Activated CD8-positive, alpha-beta memory T cell treated with anti-CD3 and anti-CD28 coated beads for 48 hours (primary cell): ENCODE data around the gene ADCY9.

Experiments
- DNase-seq, 3 experiments: peaks; one replicate each; pipeline ENCODE4 v3.0.0-alpha.2; 2020; ENCODE audit warnings: low read depth in 2 of 3, low spot score in 2 of 3

ADCY9 gene

DNA sequence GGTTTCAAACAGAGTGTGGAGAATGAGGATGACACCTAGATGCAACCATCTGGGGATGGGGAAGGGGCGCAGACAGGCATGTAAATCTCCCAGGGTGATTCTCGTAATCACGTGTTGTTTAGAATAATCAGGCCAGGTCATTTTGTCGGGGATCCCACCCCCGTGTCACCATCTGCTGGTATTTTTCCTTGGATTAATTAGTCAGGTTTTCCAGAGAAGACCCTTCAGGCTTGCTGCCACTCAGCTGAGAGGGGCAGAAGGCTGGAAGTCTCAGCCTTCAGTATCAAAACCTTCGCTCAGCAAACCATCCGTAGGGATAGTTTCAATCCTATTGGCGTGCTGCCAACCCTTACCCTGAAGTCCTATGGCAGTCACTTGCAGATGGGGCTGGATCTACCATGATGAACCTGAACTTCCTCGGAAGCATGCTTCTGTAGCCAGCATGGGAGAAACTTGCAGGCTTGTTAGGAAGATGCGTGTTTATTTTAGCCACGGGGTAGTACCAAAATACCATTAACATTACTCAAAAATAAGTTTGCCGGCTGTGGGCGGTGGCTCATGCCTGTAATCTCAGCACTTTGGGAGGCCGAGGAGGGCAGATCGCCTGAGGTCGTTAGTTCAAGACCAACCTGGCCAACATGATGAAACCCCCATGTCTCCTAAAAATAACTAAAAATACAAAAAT lies 7.5 kb upstream of the ADCY9 start:
- no peak for DNase-seq

DNA sequence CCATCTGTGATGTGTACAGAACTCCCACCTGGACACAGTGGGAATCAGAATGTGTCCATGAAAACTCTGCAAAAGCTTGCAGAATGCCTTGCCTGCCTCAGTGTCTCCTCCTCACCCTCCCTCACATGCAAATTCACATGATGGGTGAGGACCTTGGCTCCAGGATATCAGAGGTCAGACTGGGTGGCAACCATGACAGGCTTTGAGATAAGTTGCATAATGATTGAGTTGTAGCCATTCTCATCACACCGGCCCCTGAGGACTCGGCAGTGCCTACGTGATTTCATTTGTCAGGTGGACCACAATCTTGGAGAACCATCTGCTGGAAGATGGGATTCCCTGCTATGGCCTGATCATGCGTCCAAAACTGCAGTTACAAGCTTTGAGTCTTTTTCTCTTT lies 3.9 kb upstream of the ADCY9 start:
- DNase-seq, result no peak

DNA sequence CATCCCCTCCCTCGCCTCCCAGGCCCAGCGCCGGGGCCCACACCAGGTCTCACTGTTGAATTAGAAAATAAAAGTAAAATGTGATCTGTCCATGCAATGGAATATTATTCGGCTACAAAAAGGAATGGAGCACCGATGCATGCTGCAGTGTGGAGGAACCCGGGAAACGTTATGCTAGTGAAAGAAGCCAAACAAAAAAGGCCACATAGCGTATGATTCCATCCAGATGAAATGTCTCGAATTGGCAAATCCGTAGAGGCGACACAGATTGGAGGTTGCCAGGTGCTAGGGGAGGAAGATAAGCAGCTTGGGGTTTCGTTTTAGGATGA lies 972 bp upstream of the ADCY9 start:
- DNase-seq, result no peak

DNA sequence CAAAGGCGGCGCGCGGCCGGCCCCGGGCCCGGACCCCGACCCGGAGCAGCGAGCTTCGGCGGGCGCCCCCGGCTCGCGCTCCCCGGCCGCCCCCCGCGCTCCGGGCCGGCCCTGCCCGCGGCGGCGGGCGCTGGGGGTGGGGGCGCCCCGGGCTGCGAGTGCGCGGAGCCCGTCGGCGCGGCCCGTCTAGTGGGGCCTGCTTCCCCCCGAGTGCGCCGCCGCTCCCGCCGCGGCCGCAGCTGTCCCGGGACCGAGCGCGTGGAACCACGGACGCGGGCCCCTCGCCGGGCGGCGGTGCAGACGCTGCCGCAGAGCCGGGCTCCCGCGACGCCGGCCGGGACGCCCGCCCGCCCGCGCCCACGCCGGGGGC lies 308 bp downstream of the ADCY9 start:
- no peak for DNase-seq

DNA sequence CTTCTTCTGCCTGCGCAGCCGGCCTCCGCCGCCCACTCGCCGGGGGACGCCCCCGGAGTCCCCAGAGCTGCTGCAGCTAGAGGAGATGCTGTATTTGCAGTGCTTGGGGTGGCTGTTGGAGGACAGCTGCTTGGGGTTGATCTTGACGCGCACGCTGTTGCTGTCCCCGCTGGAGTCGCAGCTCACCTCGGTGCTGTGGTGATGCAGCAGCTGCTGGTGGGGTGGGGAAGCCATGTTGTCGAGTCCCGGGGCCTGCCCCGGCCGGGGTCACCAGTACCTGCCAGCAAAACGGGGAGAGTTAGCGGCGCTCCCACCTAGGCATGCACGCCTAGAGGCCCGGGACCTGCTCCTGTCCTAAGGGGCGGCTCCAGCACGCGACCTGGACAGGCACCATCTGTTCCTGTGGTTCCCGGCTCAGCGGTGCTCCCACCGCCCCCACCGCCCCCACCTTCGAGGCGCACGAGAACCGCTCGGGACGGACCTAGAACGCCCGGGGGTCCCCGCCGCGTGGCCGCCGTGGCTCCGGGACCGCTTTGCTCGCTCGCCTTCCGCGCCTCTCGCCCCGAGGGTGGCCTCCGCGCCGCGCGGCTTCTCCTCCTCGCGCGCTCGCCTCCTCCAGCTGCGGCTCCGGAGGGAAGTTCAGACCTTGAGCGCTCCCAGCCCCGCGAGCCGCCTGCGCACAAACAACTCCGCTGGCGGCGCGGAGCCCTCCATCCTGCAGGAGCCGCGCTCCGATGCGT lies 863 bp downstream of the ADCY9 start:
- DNase-seq, result peak; percentile 4 to 16 (median 15)

DNA sequence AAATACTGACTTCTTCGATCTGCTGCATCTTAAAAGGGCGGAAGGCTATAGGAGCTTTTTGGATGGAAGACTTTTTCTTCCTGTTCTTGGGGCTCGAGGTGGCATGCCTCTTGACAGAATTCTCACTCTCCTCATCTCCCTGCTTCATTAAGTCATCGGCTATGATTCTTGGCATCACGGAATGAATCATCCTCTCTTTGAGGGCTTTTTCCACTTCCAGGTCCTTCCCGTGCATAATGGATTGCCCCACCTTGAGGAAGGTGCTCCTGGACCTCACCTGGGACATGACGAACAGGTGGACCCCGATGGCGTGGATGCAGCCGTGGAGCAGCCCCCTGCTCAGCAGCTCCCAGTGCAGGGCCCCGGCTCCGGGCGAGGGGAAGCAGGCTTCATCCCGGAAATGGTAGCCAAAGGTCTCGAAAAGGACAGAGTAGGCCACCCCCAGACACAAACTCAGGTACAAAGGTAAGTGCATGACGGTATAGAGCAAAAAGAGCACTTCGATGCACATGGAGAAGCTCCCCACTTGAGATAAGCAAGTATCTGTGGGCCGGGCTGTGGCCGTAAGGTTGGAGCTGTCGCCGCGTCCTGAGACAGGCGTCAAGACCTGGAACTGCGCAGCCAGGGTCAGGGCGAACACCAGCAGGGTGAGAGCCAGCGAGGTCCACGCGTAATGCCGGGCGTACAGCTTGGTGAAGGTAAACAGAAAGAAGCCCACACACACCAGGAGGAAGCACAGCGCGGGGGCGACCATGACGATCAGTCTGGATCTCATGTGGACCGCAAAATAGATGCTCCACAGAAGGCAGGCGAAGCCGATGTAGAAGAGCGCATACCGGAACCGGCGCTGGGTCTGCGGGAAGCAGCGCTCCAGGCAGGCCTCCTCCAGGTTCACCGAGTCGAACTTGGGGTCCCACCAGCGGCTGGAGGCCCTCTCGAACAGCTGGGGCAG lies 1.7 kb downstream of the ADCY9 start:
- no peak for DNase-seq

DNA sequence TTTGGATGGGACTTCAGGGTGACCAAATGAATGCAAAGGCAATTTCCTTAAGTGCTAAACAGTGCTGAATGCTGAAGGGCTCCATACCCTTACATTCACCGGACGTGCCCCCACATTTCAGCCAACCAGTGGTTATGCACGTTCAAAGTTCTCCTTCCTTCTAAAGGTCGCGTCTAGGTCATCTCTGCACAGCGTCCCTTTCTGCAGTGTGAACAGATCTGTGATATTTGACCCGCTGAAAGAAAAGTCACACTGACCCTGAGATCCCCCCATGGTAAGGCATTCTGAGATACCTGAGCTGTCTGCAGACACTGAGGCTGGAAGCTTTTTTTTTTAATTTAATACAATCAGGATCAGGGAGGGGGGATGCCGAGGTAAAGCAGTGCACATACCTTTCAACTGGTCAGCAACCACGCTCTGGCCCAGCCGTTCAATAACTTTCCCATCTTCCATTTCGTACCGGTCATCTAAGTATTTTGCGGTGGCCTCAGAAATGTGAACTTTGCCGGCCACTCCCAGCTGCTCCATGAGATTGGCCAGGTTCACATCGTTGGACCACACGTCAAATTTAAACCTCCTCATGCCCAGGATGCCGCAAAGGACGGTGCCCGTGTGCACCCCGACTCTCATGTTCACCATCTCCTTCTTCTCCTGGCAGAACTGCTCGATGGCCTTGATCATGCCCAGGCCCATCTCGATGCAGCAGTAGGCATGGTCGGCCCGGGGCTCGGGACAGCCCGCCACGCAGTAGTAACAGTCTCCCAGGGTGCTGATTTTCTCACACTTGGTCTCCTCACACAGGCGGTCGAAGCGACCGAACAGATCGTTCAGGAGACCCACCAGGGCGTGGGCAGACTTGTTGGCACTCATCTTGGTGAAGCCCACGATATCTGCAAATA lies 2.6 kb downstream of the ADCY9 start:
- DNase-seq, result no peak

DNA sequence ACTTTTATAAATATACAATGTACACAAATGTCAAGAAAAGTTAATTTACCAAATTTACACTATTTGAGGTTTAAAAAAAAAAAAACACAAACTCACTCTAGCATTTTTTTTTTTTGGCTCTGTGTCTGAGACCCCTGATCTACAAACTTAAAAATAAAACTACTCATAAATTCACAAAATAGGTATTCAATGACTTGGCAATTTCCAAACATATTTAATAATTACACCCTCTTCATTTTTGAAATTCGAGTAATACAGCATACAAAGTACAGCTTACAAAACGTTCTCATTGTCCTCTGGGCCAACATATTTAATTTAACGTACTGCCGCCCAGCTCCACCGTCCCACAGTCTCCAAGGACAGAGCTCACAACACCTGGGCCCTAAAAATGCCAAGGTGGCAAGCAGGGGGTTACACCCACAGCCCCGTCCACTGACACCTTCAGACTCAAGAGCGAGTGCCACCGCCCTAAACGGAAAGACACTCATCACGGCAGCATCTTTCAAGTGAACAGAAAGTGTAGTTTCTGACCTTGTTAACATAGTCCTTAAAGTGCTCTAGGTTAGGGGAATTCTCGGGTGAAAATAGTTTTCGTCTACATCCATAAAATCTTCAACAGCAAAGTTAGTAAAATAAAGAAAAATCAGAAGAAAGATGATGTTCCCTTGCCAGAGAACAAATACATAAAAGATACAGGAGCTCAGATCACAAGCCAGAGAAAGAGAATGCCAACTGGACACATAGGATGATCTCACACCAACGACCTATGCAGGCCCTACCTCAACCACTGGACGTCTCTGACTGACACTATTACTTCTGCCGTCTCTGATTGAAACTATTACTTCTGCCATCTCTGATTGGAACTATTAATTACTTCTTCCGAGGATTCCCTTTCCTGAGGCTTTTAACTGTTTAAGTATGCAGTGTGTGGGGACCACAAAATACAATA lies 4.2 kb downstream of the ADCY9 start:
- no peak for DNase-seq

DNA sequence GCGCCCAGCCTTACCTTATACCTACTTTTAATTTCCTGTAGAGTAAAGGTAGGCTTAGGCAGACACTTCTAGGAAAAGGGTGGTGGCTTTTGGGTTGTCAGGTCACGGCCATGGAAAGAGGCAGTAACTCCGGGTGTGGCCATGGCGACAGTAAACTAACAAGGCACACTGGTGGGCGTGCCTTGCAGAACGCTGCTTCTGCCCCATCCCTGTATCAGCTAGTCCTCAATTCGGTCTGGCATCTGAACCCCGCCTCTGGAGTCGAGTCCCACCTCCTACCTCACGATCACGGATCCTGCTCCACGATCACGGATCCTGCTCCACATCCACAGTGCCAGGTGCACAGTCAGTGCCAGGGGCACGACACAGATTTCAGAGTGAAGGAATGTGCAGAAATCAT lies 5.6 kb downstream of the ADCY9 start:
- no peak for DNase-seq

DNA sequence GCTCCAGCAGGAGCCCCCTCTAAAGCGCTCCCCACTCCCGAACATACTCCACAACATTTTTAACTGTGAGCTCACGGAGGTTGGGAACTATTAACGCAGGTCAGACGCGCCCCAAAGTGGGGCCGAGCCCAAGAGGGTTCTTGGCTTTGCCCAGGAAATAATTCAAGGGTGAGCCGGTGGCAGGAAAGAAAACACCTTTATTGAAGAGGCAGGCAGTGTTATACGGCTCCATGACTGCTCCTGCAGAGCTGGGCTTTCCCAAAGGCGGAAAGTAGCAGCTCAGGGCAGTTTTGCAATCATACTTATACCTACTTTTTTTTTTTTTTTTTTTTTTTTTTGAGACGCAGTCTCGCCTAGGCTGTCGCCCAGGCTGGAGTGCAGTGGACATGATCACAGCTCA lies 6.2 kb downstream of the ADCY9 start:
- DNase-seq, result no peak

DNA sequence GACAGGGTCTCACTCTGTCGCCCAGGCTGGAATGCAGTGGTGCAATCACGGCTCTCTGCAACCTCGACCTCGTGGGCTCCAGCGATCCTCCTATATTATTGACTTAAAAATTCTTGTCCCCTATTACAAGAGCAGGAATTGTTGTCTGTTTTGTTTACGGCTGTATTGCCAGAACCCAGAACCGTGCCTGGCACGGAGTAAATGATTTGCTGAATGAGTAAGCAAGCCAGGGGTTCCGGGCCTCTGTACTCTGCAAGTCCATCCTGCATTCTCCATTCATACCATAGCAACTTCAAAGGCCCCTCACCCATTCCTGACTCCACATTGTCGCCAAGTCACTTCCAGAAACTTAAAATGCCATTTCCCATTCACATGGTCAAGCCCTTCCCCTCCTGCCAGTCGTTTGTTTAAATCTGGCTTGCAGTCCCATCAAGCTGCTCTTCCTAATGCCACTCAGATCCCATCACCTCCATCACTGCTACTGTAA lies 6.9 kb downstream of the ADCY9 start:
- no peak for DNase-seq

DNA sequence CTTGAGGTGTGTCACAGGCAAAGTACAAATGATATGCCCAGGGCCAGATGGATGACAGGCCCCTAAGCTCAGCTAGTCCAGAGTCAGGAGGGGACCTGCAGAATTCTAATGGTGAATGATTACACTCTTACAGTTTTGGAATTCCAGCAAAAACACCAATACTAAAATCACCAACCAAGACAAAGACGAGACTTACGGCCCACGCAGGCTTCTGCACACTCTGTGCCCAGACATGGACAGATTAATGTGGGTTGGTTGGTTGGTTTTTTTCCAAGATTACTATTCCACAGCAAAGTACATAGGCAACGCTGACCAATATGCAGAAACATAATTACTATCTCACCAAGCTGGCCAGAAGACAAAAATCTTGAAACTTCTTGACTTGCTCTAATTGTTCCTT lies 9.7 kb downstream of the ADCY9 start:
- no peak for DNase-seq

DNA sequence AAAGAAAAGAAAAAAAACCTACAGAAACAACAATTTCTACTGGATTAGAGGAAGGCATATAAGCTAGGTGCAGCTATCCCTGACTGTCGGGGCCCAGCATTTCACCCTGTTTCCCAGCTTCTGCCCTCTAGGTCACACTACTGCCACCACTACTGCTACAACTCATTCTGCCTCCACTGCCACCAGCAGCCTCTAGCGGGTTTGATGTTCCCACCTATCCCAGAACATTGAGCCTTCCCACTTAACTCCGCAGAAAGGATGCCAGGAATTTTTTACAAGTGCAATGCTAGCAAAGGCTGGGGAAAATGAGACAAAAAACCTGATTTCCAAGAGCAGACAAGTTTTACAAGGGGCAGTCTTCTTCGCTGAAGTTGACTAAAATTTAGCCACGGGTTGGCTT lies 10.4 kb downstream of the ADCY9 start:
- DNase-seq, result no peak

DNA sequence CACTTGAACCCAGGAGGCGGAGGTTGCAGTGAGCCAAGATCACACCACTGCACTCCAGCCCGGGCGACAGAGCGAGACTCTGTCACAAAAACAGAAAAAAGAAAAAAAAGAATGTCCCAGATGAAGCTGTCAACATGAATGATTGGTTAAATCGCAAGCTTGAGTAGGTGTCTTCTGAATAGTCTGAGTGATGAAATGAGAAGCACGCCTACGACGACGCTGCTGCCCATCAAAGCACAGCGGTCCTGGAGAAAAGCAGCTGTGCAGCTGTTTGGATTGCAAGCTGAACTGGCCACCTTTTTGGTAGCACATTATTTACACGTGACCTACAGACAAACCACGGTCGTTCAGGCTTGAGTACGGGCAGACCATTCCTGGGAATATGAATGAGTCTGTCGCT lies 12.5 kb downstream of the ADCY9 start:
- DNase-seq, result no peak

DNA sequence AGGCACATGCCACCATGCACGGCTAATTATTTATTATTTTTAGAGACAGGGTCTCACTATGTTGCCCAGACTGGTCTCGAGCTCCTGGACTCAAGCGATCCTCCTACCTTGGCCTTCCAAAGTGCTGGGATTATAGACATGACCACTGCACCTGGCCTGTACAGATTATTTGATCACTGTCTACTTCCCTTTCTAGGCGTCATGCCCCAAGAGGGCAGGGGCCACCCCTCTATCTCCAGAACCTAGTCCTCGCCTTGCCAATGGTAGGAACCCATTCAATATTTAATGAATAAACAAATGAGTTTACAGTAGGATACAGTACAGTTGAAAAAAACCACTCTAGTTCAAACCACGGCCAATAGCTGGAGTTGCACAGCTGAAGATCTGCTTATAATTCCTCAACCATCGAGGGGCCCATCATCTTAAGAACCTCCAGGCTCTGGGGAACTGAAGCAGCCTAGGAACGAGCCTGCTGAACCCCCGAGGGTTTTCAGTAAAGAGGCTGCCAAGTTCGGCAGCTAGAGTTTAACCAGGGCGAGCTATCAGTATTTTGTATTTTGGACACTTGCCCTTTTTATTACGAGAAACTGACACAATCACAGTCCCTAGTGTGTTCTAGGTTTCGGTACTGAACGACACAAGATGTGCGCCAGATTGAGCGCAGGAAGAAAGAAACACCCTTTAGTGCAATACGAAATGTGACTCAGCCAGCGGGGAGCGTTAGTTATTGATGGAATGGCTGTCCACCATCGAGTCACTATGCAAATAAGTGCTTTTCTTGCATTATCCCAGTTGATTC lies 14.6 kb downstream of the ADCY9 start:
- DNase-seq, result no peak

DNA sequence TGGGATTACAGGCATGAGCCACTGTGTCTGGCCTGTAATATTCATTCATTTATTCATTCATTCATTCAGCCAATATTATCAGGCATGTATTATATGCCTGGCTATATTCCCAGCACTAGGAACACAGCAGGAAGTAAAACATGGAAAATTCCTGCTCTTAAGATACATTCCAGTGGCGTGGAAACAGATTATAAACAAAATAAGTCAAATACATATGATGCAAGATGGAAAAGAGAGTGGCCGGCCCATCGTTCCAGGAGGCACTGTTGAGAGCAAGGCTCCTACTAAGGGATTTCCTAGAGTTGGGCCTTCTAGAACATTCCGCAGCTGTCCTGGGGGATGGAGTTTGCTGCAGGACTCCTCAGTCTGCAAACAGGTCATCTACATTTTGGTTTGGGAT lies 17.7 kb downstream of the ADCY9 start:
- DNase-seq, result no peak

DNA sequence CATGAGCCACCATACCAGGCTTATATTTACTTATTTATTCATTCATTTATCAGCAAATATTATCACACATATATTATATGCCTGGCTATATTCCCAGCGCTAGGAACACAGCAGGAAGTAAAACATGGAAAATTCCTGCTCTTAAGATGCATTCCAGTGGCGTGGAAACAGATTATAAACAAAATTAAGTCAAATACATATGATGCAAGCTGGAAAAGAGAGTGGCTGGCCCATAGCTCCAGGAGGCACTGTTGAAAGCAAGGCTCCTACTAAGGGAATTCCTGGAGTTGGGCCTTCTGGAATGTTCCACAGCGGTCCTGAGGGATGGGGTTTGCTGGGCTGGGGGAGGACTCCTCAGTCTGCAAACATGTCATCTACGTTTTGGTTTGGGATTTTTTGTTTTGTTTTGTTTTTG lies 18.4 kb downstream of the ADCY9 start:
- DNase-seq, result no peak

DNA sequence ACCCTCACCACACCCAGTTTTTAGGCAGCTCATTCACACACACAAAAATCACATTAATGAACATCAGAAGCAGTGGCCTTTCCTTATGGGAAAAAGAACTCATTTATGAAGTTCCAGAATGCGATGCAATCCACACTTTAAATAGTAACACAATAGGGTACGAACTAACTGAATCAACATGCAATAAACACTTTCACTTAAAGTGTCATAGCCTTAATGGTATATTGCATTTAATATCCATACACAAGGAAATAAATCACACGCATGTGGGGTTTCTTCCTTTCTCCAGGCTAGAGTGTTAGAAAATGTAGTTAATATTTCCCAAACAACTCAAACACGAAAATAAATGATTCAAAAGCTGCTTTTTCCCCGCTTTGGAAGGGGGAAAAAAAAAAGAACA lies 19.7 kb downstream of the ADCY9 start:
- DNase-seq, result no peak
